Sigmoid colon (tissue), 4 donors: ENCODE data around the gene SERTAD1.

ENCODE experiments used
- CTCF ChIP-seq, 4 experiments: fragments of 450-650 bp in 3 of 4; fragments of 200-600 bp in 1 of 4; IDR thresholded peaks; one replicate each; pipeline ENCODE4 v1.5.1; 2016 to 2019; ENCODE audit warnings: antibody characterized with exemption in 4 of 4, mild to moderate bottlenecking in 3 of 4, moderate library complexity in 2 of 4
- POLR2A ChIP-seq, 2 donors: fragments of 450-650 bp; IDR thresholded peaks; one replicate each; pipeline ENCODE4 v1.6.1; 2016; ENCODE audit warnings: antibody characterized with exemption in 2 of 2, mild to moderate bottlenecking in 2 of 2, moderate library complexity in 2 of 2
- POLR2AphosphoS5 ChIP-seq, 4 donors: sonication (generic); formaldehyde crosslinking; IDR thresholded peaks; one replicate each; pipeline ENCODE4 v1.6.1; 2017; ENCODE audit warnings: antibody characterized with exemption in 4 of 4

GRCh38 chr19:40396886-40397567, 28.8 kb downstream of the SERTAD1 start:
- TF ChIP-seq CTCF (IDR thresholded peaks at IDR 0.05) (no peak), POLR2A (IDR thresholded peaks at IDR 0.05) (no peak), POLR2AphosphoS5 (IDR thresholded peaks at IDR 0.05) (no peak)
